GM12801 (cell line): ENCODE data around the gene GRID2.

Experiments
- CTCF ChIP-seq: IDR thresholded peaks from one replicate; pipeline ENCODE4 v1.5.1; 2011; ENCODE audit warnings: control low read depth; ENCODE audit not compliant: insufficient read length; ENCODE audit errors: extremely low read depth

Gene GRID2

GRCh38 chr4:93187892-93188291 lies 884.1 kb downstream of the GRID2 start:
- TF ChIP-seq CTCF = no peak

DNA sequence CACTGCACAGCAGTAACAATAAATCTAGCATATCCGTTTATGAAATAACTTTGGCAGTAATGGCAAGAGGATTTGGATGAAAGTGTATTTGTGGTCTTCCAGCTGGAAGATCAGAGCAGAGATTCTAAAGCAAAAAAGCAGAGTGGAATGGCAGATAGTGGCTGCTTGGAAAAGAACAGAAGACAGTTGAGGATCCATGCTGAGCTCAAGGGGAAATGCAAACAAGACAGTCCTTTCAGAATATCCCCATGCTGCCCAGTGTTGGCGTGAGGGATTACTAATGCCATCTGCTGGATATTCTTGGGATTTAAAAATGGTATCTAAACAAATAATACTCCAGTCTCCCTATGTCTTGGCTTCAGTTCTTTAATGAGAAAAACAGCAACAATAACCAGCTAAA lies 895.7 kb downstream of the GRID2 start:
- no peak for TF ChIP-seq CTCF

GRCh38 chr4:93201471-93202096 lies 897.8 kb downstream of the GRID2 start:
- no peak for TF ChIP-seq CTCF

GRCh38 chr4:93203708-93204107 lies 899.9 kb downstream of the GRID2 start:
- TF ChIP-seq CTCF = no peak

DNA sequence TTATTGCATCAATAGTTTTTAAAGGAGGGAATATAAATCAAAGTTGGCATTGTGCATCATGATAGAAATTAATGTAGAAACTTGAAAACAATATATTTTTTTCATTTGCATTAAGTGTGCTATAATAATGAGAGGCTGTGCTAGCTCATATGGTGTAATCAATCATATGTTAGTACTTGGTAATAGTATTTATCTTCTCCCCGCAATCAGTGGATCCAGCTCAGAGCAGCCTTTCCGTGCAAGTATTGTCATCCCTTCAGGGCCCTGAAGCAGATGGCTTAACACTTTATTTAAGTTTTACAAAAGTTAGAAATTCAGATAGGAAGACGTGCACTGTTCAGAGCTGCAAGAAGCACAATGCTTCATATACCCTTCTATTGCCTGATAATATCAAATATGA lies 908.5 kb downstream of the GRID2 start:
- TF ChIP-seq CTCF = no peak

DNA sequence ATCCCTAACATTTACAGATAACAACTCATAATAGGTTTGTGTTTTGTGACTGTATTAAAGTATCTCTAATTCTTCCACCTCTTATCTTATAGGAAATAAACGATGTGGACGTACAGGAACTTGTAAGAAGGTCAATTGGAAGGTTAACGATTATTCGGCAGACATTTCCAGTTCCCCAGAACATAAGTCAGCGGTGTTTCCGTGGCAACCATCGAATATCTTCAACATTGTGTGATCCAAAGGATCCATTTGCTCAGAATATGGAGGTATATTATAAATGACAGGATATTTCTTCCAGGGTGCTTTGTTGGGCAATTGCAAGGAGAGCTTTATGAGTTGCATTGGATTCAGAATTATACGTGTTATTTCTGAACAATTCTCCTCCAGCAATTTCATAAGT lies 912.9 kb downstream of the GRID2 start:
- TF ChIP-seq CTCF = no peak

GRCh38 chr4:93217431-93217830 lies 913.7 kb downstream of the GRID2 start:
- TF ChIP-seq CTCF = no peak
